ENCODE measurements around the gene ADGRE2.
"Not testable (repeated sequence)": the region's sequence is repeated elsewhere in the genome, so short reads cannot be mapped to it uniquely, and the experiment has no call there.

ADGRE2 gene

DNA sequence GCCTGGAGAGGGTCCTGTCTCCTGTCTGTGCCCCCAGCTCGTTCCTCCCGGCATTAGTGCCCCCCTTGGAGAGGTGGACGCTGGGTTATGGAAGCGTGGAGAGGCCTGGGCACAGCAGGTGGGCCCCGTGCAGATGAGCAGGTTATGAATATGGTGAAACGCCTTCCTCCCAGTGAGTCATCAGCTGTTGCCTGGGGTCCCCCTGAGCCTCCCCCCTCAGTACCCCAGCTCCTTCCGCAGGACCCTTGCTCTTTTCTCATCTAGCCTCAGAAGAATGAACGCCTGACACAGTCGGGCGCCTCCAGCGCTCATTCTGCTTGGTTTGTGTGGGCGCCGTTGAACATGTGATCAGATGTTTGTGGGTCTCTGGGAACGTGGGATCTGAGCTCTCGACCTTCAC is 12.5 kb downstream of the ADGRE2 start:
- H3K4me1 ChIP-seq (ENCODE audit: insufficient read depth, low read length); H3K36me3 ChIP-seq (ENCODE audit: insufficient read depth, low read length); H3K9ac ChIP-seq (ENCODE audit: low read length); H3K9me3 ChIP-seq (ENCODE audit: low read length); H3K27ac ChIP-seq (ENCODE audit: low read depth, low read length); H3K4me3 ChIP-seq (ENCODE audit: low read depth in 1 of 2, low read length in 2 of 2); H3K27me3 ChIP-seq (ENCODE audit: control insufficient read depth in 1 of 2, insufficient read depth in 2 of 2, low read length in 2 of 2): not testable (repeated sequence)

DNA sequence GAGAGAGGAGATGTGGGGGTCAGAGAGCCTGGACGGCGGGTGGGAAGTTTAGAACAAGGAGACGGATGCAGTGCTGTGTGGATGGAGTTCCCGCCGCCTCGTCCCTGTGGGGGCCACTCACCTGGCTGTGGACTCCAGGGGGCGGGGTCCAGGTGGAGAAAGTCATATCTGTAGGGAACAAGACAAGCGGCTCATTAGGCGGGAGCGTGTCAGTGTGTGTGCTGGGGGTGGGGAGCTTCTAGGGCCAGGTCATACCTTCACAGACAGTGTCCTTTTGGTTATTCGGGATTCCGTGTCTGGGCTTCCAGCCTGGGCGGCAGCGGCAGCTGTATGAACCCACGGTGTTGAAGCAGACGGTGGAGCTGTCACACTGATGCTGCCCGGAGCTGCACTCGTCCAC is 13.0 kb downstream of the ADGRE2 start:
- not testable (repeated sequence) for H3K9me3 ChIP-seq (ENCODE audit: low read length); H3K4me1 ChIP-seq (ENCODE audit: insufficient read depth, low read length); H3K36me3 ChIP-seq (ENCODE audit: insufficient read depth, low read length); H3K9ac ChIP-seq (ENCODE audit: low read length); H3K27me3 ChIP-seq (ENCODE audit: control insufficient read depth in 1 of 2, insufficient read depth in 2 of 2, low read length in 2 of 2); H3K27ac ChIP-seq (ENCODE audit: low read depth, low read length); H3K4me3 ChIP-seq (ENCODE audit: low read depth in 1 of 2, low read length in 2 of 2)

DNA sequence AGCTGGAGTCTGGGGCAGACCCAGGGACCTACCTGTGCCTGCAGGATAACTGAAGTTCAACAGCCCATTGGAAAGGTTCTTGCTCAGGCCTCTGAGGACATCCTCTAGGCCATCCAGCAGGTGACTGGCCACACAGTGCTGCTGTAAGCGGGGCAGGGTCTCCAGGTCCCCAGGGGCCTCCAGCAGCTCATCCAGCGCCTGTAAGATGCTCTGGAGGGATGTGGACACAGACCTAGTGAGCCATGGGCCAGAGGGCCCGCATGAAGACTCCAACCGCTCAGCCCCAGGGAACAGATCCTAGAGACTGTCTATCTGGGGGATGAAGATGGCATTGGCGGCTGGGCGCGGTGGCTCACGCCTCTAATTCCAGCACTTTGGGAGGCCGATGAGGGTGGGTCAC is 14.0 kb downstream of the ADGRE2 start:
- H3K27ac ChIP-seq (ENCODE audit: low read depth, low read length), result no peak overlapping the region
- H3K4me3 ChIP-seq (ENCODE audit: low read depth in 1 of 2, low read length in 2 of 2), result no peak overlapping the region
- H3K36me3 ChIP-seq (ENCODE audit: insufficient read depth, low read length), result no peaks in the 10 kb centered on the region
- H3K9ac ChIP-seq (ENCODE audit: low read length), result no peak overlapping the region
- no peaks in the 10 kb centered on the region for H3K4me1 ChIP-seq (ENCODE audit: insufficient read depth, low read length)
- no peaks in the 10 kb centered on the region for H3K9me3 ChIP-seq (ENCODE audit: low read length)
- H3K27me3 ChIP-seq (ENCODE audit: control insufficient read depth in 1 of 2, insufficient read depth in 2 of 2, low read length in 2 of 2), result peaks cover 0 to 7% of the 10 kb centered on the region in 2 donors

- Histone ChIP-seq H3K9ac (ENCODE audit: low read length) (no peak overlapping the region), H3K4me3 (ENCODE audit: low read depth in 1 of 2, low read length in 2 of 2) (no peak overlapping the region), H3K27ac (ENCODE audit: low read depth, low read length) (no peak overlapping the region), H3K36me3 (ENCODE audit: insufficient read depth, low read length) (no peaks in the 10 kb centered on the region), H3K27me3 (ENCODE audit: control insufficient read depth in 1 of 2, insufficient read depth in 2 of 2, low read length in 2 of 2) (peaks cover 0 to 6% of the 10 kb centered on the region in 2 donors), H3K9me3 (ENCODE audit: low read length) (no peaks in the 10 kb centered on the region), H3K4me1 (ENCODE audit: insufficient read depth, low read length) (no peaks in the 10 kb centered on the region)
Observed at GRCh38 chr19:14763497-14764145, 14.7 kb downstream of the ADGRE2 start.

DNA sequence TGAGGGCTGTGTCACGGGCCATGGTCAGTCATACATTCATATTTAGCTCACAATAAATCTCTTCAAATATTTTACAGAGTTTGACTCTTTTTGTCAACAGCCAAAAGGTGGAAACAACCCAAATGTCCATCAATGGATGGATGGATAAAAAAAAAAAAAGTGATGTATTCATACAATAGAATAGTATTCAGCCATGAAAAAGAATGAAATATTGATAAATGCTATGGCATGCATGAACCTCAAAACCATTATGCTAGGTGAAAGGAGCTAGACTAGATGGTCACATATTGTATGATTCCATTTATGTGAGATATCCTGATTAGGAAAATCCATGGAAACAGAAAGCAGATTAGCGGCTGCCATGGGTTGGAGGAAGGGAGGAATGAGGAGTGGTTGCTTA is 16.2 kb downstream of the ADGRE2 start:
- Histone ChIP-seq H3K36me3 (ENCODE audit: insufficient read depth, low read length) (no peaks in the 10 kb centered on the region), H3K27ac (ENCODE audit: low read depth, low read length) (no peak overlapping the region), H3K9me3 (ENCODE audit: low read length) (no peaks in the 10 kb centered on the region), H3K4me1 (ENCODE audit: insufficient read depth, low read length) (no peaks in the 10 kb centered on the region), H3K9ac (ENCODE audit: low read length) (no peak overlapping the region), H3K27me3 (ENCODE audit: control insufficient read depth in 1 of 2, insufficient read depth in 2 of 2, low read length in 2 of 2) (no peaks in the 10 kb centered on the region), H3K4me3 (ENCODE audit: low read depth in 1 of 2, low read length in 2 of 2) (no peak overlapping the region)

- Histone ChIP-seq H3K27me3 (ENCODE audit: control insufficient read depth in 1 of 2, insufficient read depth in 2 of 2, low read length in 2 of 2) (no peaks in the 10 kb centered on the region), H3K4me1 (ENCODE audit: insufficient read depth, low read length) (no peaks in the 10 kb centered on the region), H3K27ac (ENCODE audit: low read depth, low read length) (no peak overlapping the region), H3K9me3 (ENCODE audit: low read length) (no peaks in the 10 kb centered on the region), H3K9ac (ENCODE audit: low read length) (no peak overlapping the region), H3K36me3 (ENCODE audit: insufficient read depth, low read length) (no peaks in the 10 kb centered on the region), H3K4me3 (ENCODE audit: low read depth in 1 of 2, low read length in 2 of 2) (no peak overlapping the region)
Observed at GRCh38 chr19:14761607-14762006, 16.8 kb downstream of the ADGRE2 start.

GRCh38 chr19:14758816-14759215 is 19.5 kb downstream of the ADGRE2 start:
- Histone ChIP-seq H3K27me3 (ENCODE audit: control insufficient read depth in 1 of 2, insufficient read depth in 2 of 2, low read length in 2 of 2) (no peaks in the 10 kb centered on the region), H3K4me3 (ENCODE audit: low read depth in 1 of 2, low read length in 2 of 2) (no peak overlapping the region)

DNA sequence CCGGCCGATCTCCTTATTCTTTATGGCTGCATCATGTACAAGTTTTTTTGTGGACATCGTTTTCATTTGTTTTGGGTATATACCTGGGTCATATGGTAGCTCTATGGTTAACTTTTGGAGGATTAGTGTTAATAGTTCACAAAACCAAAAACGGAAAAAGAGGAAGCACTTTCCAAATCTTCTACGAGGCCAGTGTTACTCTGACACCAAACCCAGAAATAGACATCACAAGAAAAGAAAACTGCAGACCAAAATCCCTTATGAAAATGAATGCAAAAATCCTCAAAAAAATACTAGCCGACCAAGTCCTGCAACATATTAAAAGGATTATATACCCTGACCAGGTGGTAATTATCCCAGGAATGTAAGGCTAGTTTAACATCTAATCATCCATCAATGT is 29.8 kb downstream of the ADGRE2 start:
- no peaks in the 10 kb centered on the region for H3K4me1 ChIP-seq (ENCODE audit: insufficient read depth, low read length)
- no peak overlapping the region for H3K4me3 ChIP-seq (ENCODE audit: low read depth in 1 of 2, low read length in 2 of 2)
- H3K9me3 ChIP-seq (ENCODE audit: low read length), result no peaks in the 10 kb centered on the region
- H3K9ac ChIP-seq (ENCODE audit: low read length), result no peak overlapping the region
- H3K36me3 ChIP-seq (ENCODE audit: insufficient read depth, low read length), result no peaks in the 10 kb centered on the region
- no peaks in the 10 kb centered on the region for H3K27me3 ChIP-seq (ENCODE audit: control insufficient read depth in 1 of 2, insufficient read depth in 2 of 2, low read length in 2 of 2)
- H3K27ac ChIP-seq (ENCODE audit: low read depth, low read length), result no peak overlapping the region

More at GRCh38 chr19:14758816-14759215, 19.5 kb downstream of the ADGRE2 start:
- no peaks in the 10 kb centered on the region for H3K9me3 ChIP-seq (ENCODE audit: low read length)
- H3K27ac ChIP-seq (ENCODE audit: low read depth, low read length), result no peak overlapping the region
- H3K4me1 ChIP-seq (ENCODE audit: insufficient read depth, low read length), result no peaks in the 10 kb centered on the region
- H3K9ac ChIP-seq (ENCODE audit: low read length), result no peak overlapping the region
- H3K36me3 ChIP-seq (ENCODE audit: insufficient read depth, low read length), result no peaks in the 10 kb centered on the region

- H3K9ac ChIP-seq (ENCODE audit: low read length), result no peak overlapping the region
- H3K9me3 ChIP-seq (ENCODE audit: low read length), result no peaks in the 10 kb centered on the region
- no peaks in the 10 kb centered on the region for H3K4me1 ChIP-seq (ENCODE audit: insufficient read depth, low read length)
- no peaks in the 10 kb centered on the region for H3K36me3 ChIP-seq (ENCODE audit: insufficient read depth, low read length)
- no peak overlapping the region for H3K4me3 ChIP-seq (ENCODE audit: low read depth in 1 of 2, low read length in 2 of 2)
- H3K27ac ChIP-seq (ENCODE audit: low read depth, low read length), result no peak overlapping the region
- H3K27me3 ChIP-seq (ENCODE audit: control insufficient read depth in 1 of 2, insufficient read depth in 2 of 2, low read length in 2 of 2), result no peaks in the 10 kb centered on the region
Observed at GRCh38 chr19:14746886-14747285, 31.5 kb downstream of the ADGRE2 start.

DNA sequence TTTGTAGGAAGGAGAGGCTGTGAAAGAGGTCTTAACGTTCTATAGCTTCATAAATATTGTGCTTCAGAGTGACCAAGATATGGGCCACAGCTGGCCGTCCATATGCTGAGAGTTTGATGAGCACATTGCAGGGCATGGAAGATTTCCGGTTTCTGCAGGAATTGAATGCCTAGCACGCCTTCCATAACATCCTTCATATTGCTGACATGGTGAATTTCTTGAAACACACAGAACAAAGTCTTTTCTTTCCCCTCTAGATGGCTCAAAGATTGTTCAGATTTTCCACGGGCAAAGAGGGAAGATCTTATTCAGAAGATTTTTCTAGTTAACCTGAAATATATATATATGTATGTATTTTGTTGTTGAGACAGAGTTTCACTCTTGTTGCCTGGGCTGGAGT is 42.4 kb downstream of the ADGRE2 start:
- Histone ChIP-seq H3K9me3 (ENCODE audit: low read length) (no peaks in the 10 kb centered on the region), H3K4me3 (ENCODE audit: low read depth in 1 of 2, low read length in 2 of 2) (no peak overlapping the region)

DNA sequence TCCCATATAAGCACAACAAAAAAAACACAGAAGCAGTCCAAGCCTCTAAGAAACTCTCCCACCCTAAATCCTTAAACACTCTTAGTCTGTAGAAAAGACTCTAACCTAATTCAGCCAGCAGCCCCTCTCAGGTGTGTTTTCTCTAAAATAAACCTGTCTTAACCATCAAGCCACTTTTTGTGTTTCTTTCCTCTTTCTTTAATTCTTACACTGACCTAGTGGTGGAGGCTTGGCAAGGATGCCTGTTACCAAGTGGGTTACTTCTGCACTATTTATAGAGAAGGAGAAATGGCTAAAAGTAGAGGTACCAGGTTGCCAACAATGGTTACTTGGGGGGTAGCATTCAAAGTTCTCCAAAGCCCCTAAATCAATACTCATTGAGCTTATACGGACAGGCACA is 44.8 kb downstream of the ADGRE2 start:
- Histone ChIP-seq H3K27ac (ENCODE audit: low read depth, low read length) (no peak overlapping the region), H3K9ac (ENCODE audit: low read length) (no peak overlapping the region), H3K4me3 (ENCODE audit: low read depth in 1 of 2, low read length in 2 of 2) (no peak overlapping the region), H3K9me3 (ENCODE audit: low read length) (no peaks in the 10 kb centered on the region), H3K4me1 (ENCODE audit: insufficient read depth, low read length) (no peaks in the 10 kb centered on the region), H3K36me3 (ENCODE audit: insufficient read depth, low read length) (no peaks in the 10 kb centered on the region), H3K27me3 (ENCODE audit: control insufficient read depth in 1 of 2, insufficient read depth in 2 of 2, low read length in 2 of 2) (no peaks in the 10 kb centered on the region)

More for the DNA sequence above, 42.4 kb downstream of the ADGRE2 start:
- H3K4me1 ChIP-seq (ENCODE audit: insufficient read depth, low read length), result no peaks in the 10 kb centered on the region
- H3K36me3 ChIP-seq (ENCODE audit: insufficient read depth, low read length), result no peaks in the 10 kb centered on the region
- H3K27ac ChIP-seq (ENCODE audit: low read depth, low read length), result no peak overlapping the region
- no peak overlapping the region for H3K9ac ChIP-seq (ENCODE audit: low read length)
- H3K27me3 ChIP-seq (ENCODE audit: control insufficient read depth in 1 of 2, insufficient read depth in 2 of 2, low read length in 2 of 2), result no peaks in the 10 kb centered on the region

- no peak overlapping the region for H3K4me3 ChIP-seq (ENCODE audit: low read depth in 1 of 2, low read length in 2 of 2)
- H3K4me1 ChIP-seq (ENCODE audit: insufficient read depth, low read length), result no peaks in the 10 kb centered on the region
- no peaks in the 10 kb centered on the region for H3K27me3 ChIP-seq (ENCODE audit: control insufficient read depth in 1 of 2, insufficient read depth in 2 of 2, low read length in 2 of 2)
- H3K9me3 ChIP-seq (ENCODE audit: low read length), result no peaks in the 10 kb centered on the region
- H3K36me3 ChIP-seq (ENCODE audit: insufficient read depth, low read length), result no peaks in the 10 kb centered on the region
- H3K27ac ChIP-seq (ENCODE audit: low read depth, low read length), result no peak overlapping the region
- H3K9ac ChIP-seq (ENCODE audit: low read length), result no peak overlapping the region
Observed at GRCh38 chr19:14732510-14732909, 45.9 kb downstream of the ADGRE2 start.
